ENCODE measurements around the gene NHLH2.

NHLH2 gene

DNA sequence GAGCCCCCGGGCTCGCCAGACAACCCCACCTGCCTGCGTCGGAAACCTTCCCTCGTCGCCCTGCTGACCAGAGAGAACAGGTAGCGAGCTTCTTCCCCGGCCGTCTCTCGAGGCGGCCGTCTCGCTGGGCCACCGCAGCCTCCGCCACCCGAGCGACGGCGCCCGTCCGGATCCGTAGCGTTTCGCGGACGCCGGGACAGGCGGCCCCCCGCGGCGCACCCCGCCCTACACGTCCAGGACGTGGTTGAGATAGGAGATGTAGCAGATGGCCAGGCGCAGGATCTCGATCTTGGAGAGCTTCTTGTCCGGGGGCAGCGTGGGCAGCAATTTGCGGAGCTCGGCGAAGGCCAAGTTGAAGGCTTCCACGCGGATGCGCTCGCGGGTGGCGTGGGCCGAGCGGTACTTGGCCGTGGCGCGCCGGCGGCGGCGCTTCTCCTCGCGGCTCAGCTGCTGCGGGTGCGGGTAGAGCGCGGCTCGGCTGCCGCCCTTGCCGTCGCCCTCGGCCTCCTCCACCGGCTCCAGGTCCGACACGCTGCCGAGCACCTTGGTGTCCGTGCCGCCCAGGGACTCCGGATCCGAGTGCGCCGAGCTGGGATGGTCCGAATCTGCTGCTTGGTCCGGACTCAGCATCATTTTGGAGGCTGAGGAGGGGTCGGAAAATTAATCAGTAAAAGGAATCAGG lies 3.0 kb downstream of the NHLH2 start:
- DNase-seq, result no peak

DNA sequence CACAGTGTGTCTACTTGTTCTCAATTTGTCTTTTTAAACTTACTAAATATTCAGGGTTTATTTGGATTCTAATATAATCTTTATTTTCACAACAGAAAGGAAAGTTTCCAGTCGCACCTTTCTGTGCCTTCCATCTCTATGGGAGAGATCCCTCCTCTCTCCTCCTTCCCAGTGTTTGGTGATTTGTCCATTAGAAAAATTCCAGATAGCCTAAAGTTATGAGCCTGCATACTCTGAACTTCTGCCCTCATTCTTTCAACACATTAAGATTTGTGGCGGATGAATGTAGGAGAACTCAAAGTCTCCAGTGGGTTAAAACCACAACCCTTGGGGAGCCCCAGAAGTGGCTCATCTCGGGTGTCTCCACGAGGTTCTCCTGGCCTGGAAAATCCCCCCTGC lies 3.6 kb downstream of the NHLH2 start:
- DNase-seq, result no peak

DNA sequence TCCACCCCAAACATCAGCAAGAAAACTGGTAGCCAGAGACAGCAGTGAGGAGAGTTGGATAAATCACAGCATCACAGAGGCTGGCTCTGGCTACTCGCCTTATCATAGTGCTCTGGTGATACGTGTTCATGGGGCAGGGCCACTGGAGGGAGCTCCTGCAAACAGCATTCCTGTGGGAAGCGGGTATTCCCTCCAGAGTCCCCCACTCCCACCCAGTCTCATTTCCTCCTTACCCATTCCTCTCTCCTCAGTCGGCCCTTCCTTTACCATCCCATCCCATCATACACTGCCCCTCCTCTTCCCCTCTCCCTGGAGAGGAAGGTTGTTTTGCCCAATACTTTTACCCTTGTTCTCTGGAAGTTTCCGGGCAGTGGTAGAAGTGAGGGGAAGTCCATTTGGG lies 7.1 kb downstream of the NHLH2 start:
- no peak for DNase-seq

DNA sequence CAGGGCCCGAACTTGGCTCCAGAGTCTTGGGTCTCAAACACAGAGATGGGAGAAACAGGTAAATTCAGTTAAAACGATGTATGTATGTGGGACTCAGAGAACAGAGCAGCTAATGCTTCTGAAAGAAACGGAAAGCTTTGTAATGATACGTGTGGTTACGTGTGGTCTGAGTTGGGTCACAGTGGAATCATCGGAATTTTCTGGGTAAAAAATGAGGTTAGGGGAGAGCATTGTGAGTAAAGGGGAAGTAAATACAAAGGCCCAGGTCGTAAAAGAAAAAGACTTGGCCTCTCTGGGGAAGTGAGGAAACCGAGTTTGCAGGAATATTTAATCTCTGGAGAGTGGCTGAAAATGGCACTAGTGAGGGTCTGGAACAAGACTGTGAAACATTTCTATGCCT lies 8.3 kb downstream of the NHLH2 start:
- no peak for DNase-seq

DNA sequence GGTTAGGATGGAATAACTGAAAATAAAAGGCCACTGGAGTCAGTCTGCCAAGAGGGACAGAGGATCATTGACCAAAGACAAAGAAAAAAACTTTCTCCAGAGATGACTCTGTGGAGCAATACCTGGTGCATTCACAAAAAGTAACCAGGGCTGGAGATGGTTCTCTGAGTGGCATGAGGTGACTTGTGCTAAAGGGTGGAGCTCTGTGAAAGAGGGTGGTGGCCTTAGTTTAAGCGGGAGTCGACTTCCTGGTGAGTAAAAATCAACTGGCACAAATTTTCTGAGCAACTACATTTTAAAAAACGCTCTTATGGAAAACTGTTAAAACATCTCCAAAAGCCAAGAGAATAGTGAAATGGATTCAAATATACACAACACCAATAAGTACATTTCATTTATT lies 10.0 kb downstream of the NHLH2 start:
- no peak for DNase-seq

DNA sequence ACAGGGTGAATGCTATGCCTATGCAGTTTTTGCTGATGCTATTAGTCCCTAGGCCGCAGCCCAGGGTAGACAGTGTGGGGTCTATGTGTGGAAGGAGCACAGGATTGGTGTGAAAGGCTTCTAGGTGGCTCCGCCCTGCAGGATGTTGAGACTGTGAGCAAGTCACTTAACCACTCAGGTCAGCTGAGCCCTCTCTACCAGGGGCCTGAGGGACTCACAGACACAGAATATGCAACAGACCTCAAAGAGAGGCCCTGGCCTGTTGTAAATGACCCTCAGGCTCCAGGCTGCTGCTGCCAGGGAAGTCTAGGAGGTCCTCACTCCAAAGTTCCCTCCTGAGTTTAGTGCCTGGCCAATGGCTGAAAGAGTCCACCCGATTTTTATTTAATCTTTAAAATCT lies 11.0 kb downstream of the NHLH2 start:
- no peak for DNase-seq

DNA sequence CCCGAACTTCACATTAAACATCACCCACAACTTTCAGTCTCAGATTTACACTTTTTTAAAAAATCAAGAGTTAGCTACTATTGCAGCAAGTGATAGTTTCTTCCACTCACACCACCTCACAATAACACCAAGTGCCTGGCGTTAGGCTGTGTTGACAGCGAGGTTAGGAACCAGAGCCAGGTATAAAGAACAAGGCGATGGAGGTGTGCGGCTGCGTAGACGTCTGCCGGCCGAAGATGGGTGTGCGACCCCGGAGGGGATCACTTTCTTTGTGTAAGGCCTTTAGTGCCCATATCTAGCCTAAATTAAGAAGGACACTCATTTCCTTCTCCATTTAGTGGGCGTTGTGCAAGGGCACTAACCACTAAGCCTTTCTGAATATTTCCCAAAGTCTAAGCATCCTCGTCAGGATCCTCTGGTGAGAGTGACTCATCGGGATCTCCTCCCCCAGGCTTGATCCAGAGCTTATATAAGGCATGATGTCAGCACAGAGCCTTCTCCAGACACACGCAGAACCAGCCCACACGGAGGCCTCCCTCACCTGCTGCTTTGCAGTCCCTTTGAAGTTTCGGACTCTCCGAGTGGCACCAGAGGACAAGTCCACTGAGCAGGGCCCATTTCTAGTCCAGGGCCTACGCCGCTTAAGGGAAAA lies 11.8 kb downstream of the NHLH2 start:
- peak; percentile 59 for DNase-seq

DNA sequence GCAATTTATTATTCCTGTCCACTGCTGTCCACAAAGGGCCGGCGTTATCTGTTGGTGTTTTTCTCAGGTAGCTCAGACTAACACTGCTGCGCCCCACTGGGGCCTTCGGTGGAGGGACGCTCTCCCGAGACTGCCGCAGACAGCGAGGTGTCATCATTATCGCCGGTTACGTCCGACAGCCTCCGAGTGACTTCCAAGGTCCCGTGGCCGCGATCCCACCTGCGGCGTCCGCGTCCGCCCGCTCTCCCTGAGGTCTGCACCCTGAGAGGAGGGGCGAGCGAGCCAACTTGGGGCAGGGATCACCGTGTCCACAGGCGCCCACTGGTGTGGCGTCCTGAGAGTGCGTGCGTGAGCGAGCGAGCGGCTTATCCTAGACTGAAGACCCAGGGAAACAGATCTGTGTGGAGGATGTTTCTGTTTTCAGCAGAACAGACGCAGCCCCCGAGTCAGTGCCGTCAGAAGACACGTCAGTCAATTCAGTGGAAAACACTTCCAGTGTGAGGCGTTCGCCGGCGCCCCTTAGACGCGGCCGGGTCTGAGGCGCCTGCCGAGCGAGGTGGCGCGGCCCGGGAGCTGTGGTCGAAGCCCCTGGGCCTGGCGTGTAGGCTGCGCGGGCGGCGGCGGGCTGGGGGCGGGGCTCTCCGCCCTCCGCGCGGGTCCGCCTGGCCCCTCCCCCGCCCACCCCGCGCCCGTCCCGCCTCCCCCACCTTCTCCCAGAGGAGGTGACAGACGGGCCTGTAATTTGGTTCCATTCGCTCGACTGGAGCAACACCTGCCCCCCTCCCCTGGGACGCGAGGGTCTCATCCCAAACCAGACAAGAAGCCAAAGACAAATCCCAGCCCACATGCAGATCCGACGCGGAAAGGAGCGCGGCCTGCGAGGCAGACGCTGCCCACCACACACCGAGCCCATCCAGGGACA lies 12.6 kb downstream of the NHLH2 start:
- peak; percentile 10 for DNase-seq

DNA sequence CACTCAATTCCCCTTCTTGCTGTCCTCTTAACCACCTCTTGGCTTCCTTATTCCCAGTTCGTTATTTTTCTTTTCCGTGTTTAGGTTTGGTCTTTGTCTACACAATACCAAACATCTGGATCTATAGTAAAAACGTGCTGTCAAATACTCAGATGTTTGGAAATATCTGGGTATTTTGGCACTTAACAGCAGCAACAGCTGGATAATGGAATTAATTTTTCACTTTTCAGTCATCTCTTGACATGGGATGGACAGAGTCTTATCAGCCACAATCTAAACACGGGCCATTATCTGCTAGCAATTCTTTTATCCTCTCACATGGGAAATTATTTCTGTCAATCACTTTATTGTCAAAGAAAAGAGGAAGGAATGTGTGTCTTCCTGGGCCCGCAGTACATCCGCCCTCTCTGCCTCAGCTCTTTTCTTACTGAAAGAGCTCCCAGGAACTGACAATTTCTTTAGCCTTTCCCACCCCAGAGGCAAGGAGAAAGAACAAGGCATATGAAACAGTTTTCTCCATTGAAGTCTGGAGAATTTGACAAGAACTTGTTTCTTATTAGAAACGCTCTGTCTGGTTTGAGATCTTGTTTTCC lies 13.4 kb downstream of the NHLH2 start:
- DNase-seq, result no peak

DNA sequence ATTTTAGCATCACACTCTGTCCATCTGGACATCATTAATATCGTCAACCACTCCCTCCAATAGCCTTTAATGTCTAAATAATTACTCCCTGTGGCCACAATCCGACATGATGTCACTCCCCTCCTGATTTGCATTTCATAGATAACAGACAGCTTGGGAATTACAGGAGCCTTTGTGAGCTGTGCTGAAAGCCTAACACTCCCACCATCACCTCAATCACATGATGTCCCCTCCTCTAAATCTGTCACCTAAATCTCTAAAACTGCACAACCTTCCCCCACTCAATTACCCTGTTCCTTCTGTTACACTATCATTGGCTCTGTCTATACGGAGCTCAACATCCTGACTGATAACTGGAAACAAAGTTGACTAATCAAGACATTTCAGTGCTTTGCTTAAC lies 14.3 kb downstream of the NHLH2 start:
- no peak for DNase-seq

DNA sequence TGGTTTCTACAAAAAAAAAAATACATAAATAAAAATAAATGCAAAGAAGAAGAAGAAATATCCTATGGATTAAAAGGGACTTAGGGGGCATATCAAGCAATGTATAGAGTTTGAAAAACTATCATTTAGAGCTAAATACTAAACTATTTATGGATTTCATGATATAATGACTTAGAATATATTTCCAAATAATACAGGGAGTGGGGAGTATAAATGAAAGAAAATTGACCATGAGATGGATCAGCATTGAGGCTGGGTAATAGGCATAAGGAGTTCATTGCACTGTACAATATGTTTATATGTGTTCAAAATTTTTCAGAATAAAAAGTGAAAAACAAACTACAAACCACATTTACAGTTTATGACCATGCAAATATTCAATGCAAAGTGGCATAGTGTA lies 18.8 kb downstream of the NHLH2 start:
- DNase-seq, result no peak

DNA sequence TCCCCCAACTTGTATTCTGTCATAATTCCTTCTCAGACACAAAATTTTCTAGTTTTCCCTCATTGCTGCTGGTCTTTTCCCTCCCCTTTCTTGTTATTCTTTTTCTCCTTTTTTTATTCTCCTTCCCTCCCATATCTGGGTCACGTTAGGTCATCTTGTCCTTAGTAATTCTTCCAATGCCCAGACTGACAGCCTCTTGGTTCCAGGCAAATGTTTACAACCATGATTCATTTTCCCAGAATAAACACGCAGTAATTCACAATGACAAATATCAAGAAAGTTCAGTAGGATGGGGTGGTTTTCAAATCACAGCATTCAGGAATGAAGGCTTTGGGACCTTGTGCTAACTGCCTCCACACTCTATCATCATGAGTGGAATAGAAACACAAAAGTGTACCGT lies 25.2 kb downstream of the NHLH2 start:
- no peak for DNase-seq

DNA sequence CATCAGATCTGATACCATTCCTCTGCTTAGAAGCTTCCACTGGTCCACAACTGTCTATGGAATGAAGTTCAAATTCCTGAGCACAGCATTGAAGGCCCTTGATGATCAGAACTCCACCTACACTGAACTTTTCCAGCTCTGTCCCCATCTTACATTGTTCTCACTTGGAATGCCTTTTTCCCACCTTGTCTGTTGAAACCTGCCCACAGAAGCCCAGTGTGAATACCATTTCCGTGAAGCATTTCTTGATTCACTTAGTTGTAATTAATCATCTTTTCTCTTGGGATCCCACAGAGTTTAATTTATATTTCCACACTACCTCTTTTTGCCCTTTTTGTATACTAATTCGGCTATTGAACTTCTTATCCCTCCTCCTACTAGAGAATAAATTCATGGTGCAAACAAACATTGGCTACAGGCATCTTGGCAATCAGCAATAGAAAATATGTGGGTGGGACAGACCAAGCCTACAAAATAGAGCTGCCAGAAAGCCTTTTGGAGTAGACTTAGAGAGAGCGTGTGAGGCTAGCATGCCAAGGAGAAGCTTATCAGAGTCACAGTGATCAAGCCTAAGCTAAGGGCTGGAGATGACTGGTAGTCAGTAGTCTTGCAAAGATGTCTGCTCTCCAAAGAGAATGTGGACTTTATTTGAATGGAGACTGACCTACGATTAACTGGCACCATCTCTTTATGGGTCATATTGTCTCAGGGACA lies 26.1 kb downstream of the NHLH2 start:
- DNase-seq, result no peak

DNA sequence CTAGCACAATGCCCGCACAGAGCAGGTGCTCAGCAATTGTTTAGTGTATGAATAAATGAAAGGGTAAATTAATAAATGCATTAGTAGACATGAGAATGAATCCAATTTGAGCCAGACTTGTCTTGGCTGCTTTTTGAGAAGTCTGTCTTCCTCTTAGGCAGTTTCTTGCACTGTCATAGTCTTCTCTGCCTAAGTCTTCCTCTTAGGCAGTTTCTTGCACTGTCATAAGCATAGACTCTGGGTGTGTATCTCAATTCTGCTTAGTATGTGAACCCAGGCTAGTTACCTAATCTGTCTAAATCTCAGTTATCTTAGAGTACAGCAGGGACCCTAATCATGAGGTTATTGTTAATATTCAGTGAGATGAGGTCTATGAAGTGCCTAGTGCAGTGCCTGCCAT lies 27.2 kb downstream of the NHLH2 start:
- DNase-seq, result no peak

DNA sequence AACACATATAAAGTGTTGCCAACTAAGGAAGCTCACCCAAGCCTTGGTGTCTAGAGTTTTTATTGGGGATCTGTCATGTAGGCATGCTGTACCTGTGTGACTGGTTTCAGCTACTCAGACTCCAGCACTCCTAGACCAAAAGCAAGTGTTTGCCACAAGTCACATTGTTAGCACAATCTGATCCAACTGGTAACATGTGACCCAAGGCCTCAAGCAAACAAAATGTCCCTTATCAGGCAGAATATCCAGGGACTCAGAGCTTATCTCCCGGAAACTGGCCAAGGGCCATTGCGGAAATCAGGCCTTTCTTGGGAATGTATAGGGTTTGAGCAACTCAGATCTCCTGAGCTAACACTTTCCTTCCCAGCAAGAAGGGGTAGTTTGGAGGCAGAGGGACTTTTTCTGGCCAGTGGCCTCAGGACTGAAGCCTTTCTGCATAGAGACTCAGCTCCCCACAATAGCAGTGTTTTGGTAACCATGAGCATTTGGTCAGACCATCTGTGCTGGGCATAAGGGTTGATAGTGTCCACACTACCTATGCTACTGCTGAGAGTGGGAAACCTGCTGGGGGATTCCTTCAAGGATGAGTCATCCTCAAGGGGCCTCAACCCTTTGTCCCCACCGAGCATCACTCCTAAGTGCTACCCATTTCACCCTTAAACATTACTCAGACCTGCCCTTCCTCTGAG lies 29.6 kb downstream of the NHLH2 start:
- DNase-seq, result no peak

DNA sequence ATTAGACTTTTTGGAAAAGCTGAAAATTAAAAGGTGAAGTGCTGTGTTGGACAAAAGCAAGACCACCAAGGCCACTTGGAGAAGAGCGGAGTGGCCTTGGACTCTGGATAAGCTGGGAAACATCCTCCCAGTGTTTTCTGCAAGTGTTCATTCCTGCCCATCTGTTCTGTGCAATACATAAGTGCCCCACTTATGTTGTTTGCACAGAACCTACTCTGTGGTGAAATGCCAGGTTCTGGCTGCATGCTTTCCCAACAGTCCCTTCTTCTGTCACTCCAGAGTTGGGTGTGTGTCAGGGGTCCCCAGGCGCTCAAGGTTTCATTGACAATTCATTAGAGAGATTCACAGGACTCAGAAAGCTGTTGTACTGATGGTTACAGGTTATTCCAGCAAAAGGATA lies 30.3 kb downstream of the NHLH2 start:
- no peak for DNase-seq

DNA sequence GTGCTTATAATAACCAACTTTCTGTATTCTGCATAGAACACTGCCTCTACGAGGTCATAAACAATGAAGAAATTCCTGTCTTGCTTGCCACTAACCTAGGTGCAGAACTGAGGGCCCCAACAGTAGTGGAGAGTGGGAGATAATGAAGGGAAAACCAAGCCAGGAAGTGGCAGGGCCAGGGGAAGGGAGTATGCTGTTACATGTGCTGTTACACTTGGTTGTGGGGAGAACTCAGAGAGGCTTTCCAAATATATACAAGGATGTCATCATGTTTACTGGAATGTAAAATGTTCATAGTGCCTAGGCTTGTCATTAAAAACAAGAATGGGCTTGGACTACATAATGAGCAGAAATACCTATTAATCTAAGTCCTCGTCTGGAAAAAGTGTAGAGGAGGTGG lies 31.1 kb downstream of the NHLH2 start:
- DNase-seq, result no peak

DNA sequence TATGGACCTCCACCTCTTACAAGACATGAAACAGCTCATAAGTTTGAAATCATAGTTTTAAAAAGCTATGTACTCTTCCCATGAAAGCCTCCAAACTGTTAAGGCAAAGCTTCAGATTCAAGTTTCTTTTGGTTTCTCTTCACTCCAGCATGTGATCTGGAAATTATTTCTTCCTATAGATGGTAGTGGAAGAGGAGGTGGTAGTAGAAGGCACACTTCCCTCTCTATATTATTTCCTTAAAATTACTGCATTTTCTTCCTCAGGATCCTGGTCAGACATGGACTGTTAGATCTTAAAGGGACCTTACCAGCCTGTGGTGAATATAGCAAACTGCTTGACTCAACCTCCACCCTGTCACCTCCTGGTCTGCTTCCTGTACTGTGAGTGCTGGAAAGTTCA lies 31.9 kb downstream of the NHLH2 start:
- no peak for DNase-seq

DNA sequence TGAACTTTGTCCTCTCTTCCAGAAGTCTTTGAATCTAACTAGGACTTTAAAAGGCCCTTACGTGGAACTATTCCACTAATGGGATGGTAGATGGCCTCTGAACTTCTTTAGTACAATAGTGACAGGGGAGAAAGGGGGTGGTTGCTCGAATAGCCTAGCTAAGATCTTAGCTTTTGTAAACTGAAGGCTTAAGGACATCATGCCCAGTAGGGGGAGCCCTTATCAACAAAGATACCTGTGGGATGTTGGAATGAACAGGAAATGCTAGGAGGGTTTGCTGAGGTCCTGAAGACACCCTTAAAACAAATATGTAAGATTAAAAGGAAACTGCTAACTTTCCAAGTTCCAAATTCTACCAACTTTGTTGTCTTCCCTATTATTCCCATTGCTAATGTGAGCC lies 33.2 kb downstream of the NHLH2 start:
- DNase-seq, result no peak

DNA sequence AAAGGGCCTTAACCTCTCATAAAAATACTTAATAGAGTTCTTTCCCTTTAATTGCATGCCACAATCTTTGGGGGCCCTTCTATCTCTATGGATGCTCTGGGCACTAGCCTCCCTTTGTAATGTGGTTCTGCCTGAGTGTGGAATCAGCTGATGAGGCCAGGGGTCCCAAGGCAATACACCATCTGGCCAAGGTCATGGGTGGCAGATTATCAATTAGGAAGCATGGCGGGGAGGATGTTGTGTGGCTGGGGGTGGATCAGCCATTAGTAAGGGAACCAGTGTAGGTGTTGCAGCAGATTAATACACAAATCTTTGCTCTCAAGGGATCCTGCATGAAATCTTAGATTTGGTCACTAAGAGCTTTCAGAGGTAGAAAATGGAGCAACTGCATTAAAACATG lies 35.3 kb downstream of the NHLH2 start:
- DNase-seq, result no peak

DNA sequence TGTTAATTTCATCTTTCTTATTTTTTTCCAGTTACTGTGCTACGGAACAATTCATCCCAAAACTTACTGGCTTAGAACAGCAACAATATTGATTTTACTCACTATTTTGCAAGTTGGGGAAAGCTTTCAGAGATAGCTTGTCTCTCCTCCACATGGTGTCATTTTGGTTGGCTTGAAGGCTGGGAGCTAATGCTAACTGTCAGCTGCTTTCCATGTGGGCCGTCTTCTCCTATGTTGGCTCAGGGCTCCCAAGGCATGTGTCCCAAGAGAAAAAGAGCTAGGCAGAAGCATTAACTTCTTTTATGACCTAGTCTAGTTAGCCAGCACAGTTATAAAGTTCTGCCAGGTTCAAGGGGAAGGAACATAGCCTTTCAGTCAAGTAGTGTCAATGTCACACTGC lies 38.5 kb downstream of the NHLH2 start:
- DNase-seq, result no peak

DNA sequence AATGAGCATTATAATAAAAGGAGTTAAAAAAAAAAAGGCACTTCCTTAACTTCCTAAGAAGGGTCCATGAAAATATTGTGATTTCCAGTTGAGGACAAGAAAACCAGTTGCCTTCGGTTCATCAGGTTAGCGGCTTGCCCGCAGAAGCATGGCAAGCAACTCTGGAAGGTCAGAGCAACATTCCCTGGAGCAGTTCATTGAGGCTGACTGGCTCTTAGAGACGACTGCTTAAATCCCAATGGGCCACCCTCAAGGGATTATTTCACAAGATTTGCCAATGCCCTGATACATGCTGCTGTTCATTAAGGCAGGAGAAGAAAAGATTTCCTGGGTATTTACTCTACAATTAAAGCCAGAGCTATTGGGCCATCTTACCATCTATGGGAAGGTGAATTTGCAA lies 43.4 kb downstream of the NHLH2 start:
- no peak for DNase-seq
